ENCODE measurements around the gene NFKBIA.
A peak's percentile ranks its signal among the peaks of the same experiment; 100 is the strongest.

Gene NFKBIA

GRCh38 chr14:35430459-35431199 lies 26.1 kb upstream of the NFKBIA start:
- Histone ChIP-seq H4K20me1 (ENCODE audit: insufficient read depth, low read length) (no peaks in the 10 kb centered on the region), H3K9ac (ENCODE audit: low read length) (peak overlapping the region; percentile 48), H3K9me3 (ENCODE audit: insufficient read depth, low read length) (no peaks in the 10 kb centered on the region), H2AFZ (ENCODE audit: low read depth, low read length) (peak overlapping the region; percentile 68), H3K4me3 (ENCODE audit: low read length) (peak overlapping the region; percentile 75), H3K4me1 (ENCODE audit: low read length) (peaks cover 15% of the 10 kb centered on the region), H3K4me2 (ENCODE audit: low read length) (peak overlapping the region; percentile 84), H3K79me2 (ENCODE audit: low read length) (no peaks in the 10 kb centered on the region), H3K27me3 (ENCODE audit: low read depth, low read length) (no peaks in the 10 kb centered on the region), H3K27ac (ENCODE audit: low read length) (no peak overlapping the region), H3K36me3 (replicated peaks; ENCODE audit: low read depth, low read length) (no peaks in the 10 kb centered on the region)
- no peak for TF ChIP-seq EZH2phosphoT487 (IDR thresholded peaks at IDR 0.05; ENCODE audit: low read depth)
- TF ChIP-seq CTCF (IDR thresholded peaks at IDR 0.05; ENCODE audit: low read depth, low read length): no peak

- Histone ChIP-seq H3K27ac (ENCODE audit: low read length) (no peak overlapping the region), H3K36me3 (replicated peaks; ENCODE audit: low read depth, low read length) (no peaks in the 10 kb centered on the region), H2AFZ (ENCODE audit: low read depth, low read length) (peak overlapping the region; percentile 68), H3K9ac (ENCODE audit: low read length) (peak overlapping the region; percentile 48), H3K4me1 (ENCODE audit: low read length) (peaks cover 9% of the 10 kb centered on the region), H3K4me3 (ENCODE audit: low read length) (peak overlapping the region; percentile 75), H3K4me2 (ENCODE audit: low read length) (peak overlapping the region; percentile 84), H3K79me2 (ENCODE audit: low read length) (no peaks in the 10 kb centered on the region), H4K20me1 (ENCODE audit: insufficient read depth, low read length) (no peaks in the 10 kb centered on the region), H3K9me3 (ENCODE audit: insufficient read depth, low read length) (no peaks in the 10 kb centered on the region), H3K27me3 (ENCODE audit: low read depth, low read length) (no peaks in the 10 kb centered on the region)
- TF ChIP-seq CTCF (IDR thresholded peaks at IDR 0.05; ENCODE audit: low read depth, low read length) (no peak), EZH2phosphoT487 (IDR thresholded peaks at IDR 0.05; ENCODE audit: low read depth) (no peak)
Measured at GRCh38 chr14:35429951-35430350, 25.4 kb upstream of the NFKBIA start.

- Histone ChIP-seq H3K27ac (ENCODE audit: low read length) (no peak overlapping the region), H2AFZ (ENCODE audit: low read depth, low read length) (no peak overlapping the region), H3K36me3 (replicated peaks; ENCODE audit: low read depth, low read length) (no peaks in the 10 kb centered on the region), H3K9me3 (ENCODE audit: insufficient read depth, low read length) (0 out of 2 replicates have a peak, but pooled peaks cover 4% of the 10 kb centered on the region), H3K9ac (ENCODE audit: low read length) (no peak overlapping the region), H3K4me3 (ENCODE audit: low read length) (no peak overlapping the region), H3K4me1 (ENCODE audit: low read length) (peaks cover 10% of the 10 kb centered on the region), H3K27me3 (ENCODE audit: low read depth, low read length) (no peaks in the 10 kb centered on the region), H4K20me1 (ENCODE audit: insufficient read depth, low read length) (no peaks in the 10 kb centered on the region), H3K4me2 (ENCODE audit: low read length) (no peak overlapping the region), H3K79me2 (ENCODE audit: low read length) (no peaks in the 10 kb centered on the region)
- TF ChIP-seq CTCF (IDR thresholded peaks at IDR 0.05; ENCODE audit: low read depth, low read length) (no peak), EZH2phosphoT487 (IDR thresholded peaks at IDR 0.05; ENCODE audit: low read depth) (no peak)
Measured at GRCh38 chr14:35425850-35426249, 21.3 kb upstream of the NFKBIA start.

GRCh38 chr14:35423621-35424020 lies 19.1 kb upstream of the NFKBIA start:
- Histone ChIP-seq H3K79me2 (ENCODE audit: low read length) (no peaks in the 10 kb centered on the region), H3K4me2 (ENCODE audit: low read length) (no peak overlapping the region), H3K27me3 (ENCODE audit: low read depth, low read length) (no peaks in the 10 kb centered on the region), H3K27ac (ENCODE audit: low read length) (no peak overlapping the region), H4K20me1 (ENCODE audit: insufficient read depth, low read length) (no peaks in the 10 kb centered on the region), H3K36me3 (replicated peaks; ENCODE audit: low read depth, low read length) (no peaks in the 10 kb centered on the region), H3K4me1 (ENCODE audit: low read length) (peaks cover 3% of the 10 kb centered on the region; the same call in 1 of the 2 replicates), H3K4me3 (ENCODE audit: low read length) (no peak overlapping the region), H3K9ac (ENCODE audit: low read length) (no peak overlapping the region), H3K9me3 (ENCODE audit: insufficient read depth, low read length) (0 out of 2 replicates have a peak, but pooled peaks cover 4% of the 10 kb centered on the region), H2AFZ (ENCODE audit: low read depth, low read length) (no peak overlapping the region)
- TF ChIP-seq EZH2phosphoT487 (IDR thresholded peaks at IDR 0.05; ENCODE audit: low read depth) (no peak), CTCF (IDR thresholded peaks at IDR 0.05; ENCODE audit: low read depth, low read length) (no peak)

Measured in OCI-LY3 (cell line).